Measurements from ENCODE around the gene MLLT3. TPM values are rescaled to one million over a fixed set of nuclear protein-coding genes. Genes with fewer than 3 reads are reported as not detected.

Gene MLLT3
- total and polyA plus RNA-seq, 10 donors: 2.8 to 15.2 (median 10.6) TPM

DNA sequence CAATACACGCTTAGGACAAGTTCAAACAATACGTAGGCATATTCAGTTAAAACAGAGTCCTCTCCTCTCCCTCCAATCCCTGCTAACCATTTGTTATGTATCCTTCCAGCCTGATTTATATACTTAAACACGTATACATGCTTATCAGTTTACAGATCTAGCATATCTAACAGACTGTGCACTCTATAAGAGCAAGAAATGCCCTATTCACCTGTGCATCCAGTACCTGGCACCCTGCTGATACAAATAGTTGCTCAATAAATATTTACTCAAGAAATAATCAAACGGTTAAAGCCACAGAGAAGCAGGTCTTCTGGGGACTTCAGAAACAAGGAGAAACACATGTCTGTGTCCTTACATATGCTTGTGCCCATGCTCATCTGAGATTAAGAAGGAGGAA is 55.9 kb downstream of the MLLT3 start:
- Histone ChIP-seq H3K27me3 (replicated peaks in 1 of 7) (no peaks in the 10 kb centered on the region), H3K27ac (no peak overlapping the region), H3K4me1 (peaks cover 0 to 17% (median 4%) of the 10 kb centered on the region in 6 donors), H3K4me3 (no peak overlapping the region), H3K9me3 (no peaks in the 10 kb centered on the region), H3K36me3 (no peaks in the 10 kb centered on the region)
- no peak for DNase-seq
- intact Hi-C loops (cut with DNase I; ENCODE audit: low total_unique reads): no loop called here
- no peak for TF ChIP-seq POLR2AphosphoS5 (IDR thresholded peaks at IDR 0.05)
- TF ChIP-seq, protein P1, sequence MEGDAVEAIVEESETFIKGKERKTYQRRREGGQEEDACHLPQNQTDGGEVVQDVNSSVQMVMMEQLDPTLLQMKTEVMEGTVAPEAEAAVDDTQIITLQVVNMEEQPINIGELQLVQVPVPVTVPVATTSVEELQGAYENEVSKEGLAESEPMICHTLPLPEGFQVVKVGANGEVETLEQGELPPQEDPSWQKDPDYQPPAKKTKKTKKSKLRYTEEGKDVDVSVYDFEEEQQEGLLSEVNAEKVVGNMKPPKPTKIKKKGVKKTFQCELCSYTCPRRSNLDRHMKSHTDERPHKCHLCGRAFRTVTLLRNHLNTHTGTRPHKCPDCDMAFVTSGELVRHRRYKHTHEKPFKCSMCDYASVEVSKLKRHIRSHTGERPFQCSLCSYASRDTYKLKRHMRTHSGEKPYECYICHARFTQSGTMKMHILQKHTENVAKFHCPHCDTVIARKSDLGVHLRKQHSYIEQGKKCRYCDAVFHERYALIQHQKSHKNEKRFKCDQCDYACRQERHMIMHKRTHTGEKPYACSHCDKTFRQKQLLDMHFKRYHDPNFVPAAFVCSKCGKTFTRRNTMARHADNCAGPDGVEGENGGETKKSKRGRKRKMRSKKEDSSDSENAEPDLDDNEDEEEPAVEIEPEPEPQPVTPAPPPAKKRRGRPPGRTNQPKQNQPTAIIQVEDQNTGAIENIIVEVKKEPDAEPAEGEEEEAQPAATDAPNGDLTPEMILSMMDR (IDR thresholded peaks at IDR 0.05 in 8 of 11, conservative IDR thresholded peaks at IDR 0.05 in 3 of 11): no peak
- TF ChIP-seq POLR2A (IDR thresholded peaks at IDR 0.05): no peak
- WGBS, 5 donors: 88 to 94% (median 92%) methylated on average over 4 of the region's 4 CpGs

DNA sequence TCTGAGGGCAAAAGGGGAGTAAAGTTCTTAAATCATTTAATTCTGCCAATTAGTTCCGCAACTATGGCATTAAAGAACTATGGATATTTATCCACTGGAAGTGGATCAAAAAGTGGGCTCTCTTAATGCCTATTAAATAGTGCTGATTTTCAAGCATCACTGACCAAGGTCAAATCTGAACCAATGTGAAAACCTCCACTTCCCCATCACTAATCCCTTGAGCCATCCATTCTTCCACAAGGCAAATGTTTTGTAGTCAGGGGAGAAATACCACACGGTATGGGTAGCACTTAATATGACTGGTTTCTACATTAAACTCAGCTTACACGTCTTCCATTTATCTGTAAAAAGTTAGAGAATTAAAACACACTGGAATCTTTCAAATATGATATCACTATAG is 57.6 kb downstream of the MLLT3 start:
- no peaks in the 10 kb centered on the region for H3K27me3 ChIP-seq (replicated peaks in 1 of 7)
- H3K36me3 ChIP-seq: no peaks in the 10 kb centered on the region
- intact Hi-C loops (cut with DNase I; ENCODE audit: low total_unique reads): no loop called here
- TF ChIP-seq POLR2A (IDR thresholded peaks at IDR 0.05): no peak
- no peak for TF ChIP-seq POLR2AphosphoS5 (IDR thresholded peaks at IDR 0.05)
- TF ChIP-seq, protein P1 (IDR thresholded peaks at IDR 0.05 in 8 of 11, conservative IDR thresholded peaks at IDR 0.05 in 3 of 11): no peak
- H3K27ac ChIP-seq: no peak overlapping the region
- H3K4me3 ChIP-seq: no peak overlapping the region
- WGBS, 5 donors: 79 to 88% (median 86%) methylated on average over 3 of the region's 3 CpGs
- H3K4me1 ChIP-seq: peaks cover 0 to 8% (median 0%) of the 10 kb centered on the region in 6 donors
- H3K9me3 ChIP-seq: no peaks in the 10 kb centered on the region
- no peak for DNase-seq

DNA sequence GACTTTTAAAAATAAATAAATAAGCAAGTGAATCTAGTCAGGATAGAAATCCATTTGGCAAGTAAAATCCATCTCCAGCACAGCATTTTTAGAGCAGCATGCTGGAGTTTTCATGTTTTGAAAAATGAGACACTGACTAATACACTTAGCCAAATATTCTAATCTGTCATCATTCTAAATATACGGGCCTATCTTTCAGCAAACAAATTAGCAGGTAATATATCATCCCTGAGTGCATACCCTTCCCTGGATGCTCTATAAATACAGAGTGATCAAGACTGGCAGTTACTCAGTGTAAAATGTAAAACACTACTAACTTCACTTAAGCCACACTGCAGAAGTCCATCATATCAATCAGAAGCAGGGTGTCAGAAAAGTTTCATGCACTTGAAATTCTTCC is 58.4 kb downstream of the MLLT3 start:
- Histone ChIP-seq H3K36me3 (no peaks in the 10 kb centered on the region), H3K27me3 (replicated peaks in 1 of 7) (no peaks in the 10 kb centered on the region), H3K4me3 (no peak overlapping the region), H3K27ac (no peak overlapping the region), H3K4me1 (peaks cover 0 to 8% (median under 1%) of the 10 kb centered on the region in 6 donors), H3K9me3 (no peaks in the 10 kb centered on the region)
- no peak for DNase-seq
- TF ChIP-seq POLR2A (IDR thresholded peaks at IDR 0.05): no peak
- TF ChIP-seq, protein P1 (IDR thresholded peaks at IDR 0.05 in 8 of 11, conservative IDR thresholded peaks at IDR 0.05 in 3 of 11): no peak
- no peak for TF ChIP-seq POLR2AphosphoS5 (IDR thresholded peaks at IDR 0.05)
- intact Hi-C loops (cut with DNase I; ENCODE audit: low total_unique reads): no loop called here
- 56 to 94% (median 79%) methylated on average over 1 of the region's 1 CpG for WGBS, 5 donors

DNA sequence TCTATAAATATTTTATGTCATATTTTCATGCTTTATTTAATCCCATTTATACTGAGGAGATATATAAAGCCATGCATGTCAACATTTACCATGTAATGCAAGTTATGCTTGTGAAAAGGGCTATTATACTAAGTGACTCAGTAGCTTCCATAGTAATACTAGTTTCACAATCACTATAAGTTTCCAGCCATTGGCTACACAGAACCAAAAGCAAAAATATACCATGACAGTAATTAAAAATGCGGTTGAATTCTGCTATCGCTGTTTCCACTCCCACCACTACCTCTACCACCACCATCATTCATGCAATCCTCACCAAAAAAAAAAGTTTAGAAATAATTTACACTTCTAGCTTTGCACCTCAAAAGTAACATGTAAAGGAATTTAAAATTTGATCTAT is 60.2 kb downstream of the MLLT3 start:
- no peak for DNase-seq
- Histone ChIP-seq H3K4me1 (peaks cover 0 to 24% (median 9%) of the 10 kb centered on the region in 6 donors), H3K4me3 (no peak overlapping the region), H3K36me3 (no peaks in the 10 kb centered on the region), H3K27ac (no peak overlapping the region), H3K9me3 (no peaks in the 10 kb centered on the region), H3K27me3 (replicated peaks in 1 of 7) (no peaks in the 10 kb centered on the region)
- intact Hi-C loops (cut with DNase I; ENCODE audit: low total_unique reads): no loop called here
- 71 to 89% (median 85%) methylated on average over 2 of the region's 2 CpGs for WGBS, 5 donors
- TF ChIP-seq POLR2AphosphoS5 (IDR thresholded peaks at IDR 0.05) (no peak), POLR2A (IDR thresholded peaks at IDR 0.05) (no peak)
- TF ChIP-seq, protein P1 (IDR thresholded peaks at IDR 0.05 in 8 of 11, conservative IDR thresholded peaks at IDR 0.05 in 3 of 11): no peak

Measured in spleen (tissue), 11 donors.